Caco-2 (cell line): ENCODE measurements around the gene CERT1. TPM values are rescaled to one million over a fixed set of nuclear protein-coding genes. Genes with fewer than 3 reads are reported as not detected.

Experiments used
- BruUV-seq: library from RNA; stranded (reverse); fragments of 400-500 nt; replicated peaks from 2 replicates; lab custom pipeline; 2021; lab: Mats Ljungman, UMichigan
- CTCF ChIA-PET: fragments of 300-600 bp; sonication (Branson Sonifier 250); formaldehyde crosslinking; loops from one replicate; lab custom pipeline; 2022; ENCODE audit warnings: antibody characterized with exemption; lab: Charles Lee
- POLR2A ChIA-PET: fragments of 300-600 bp; sonication (Branson Sonifier 250); formaldehyde crosslinking; loops from one replicate; lab custom pipeline; 2022; ENCODE audit warnings: antibody characterized with exemption; lab: Charles Lee
- DNase-seq, 2 experiments: peaks; one replicate each; pipeline versions ENCODE4 v3.0.0 to v3.0.0-alpha.2; 2020 to 2022
- H3K27me3 ChIP-seq: replicated peaks from 2 replicates; pipeline ENCODE4 v1.6.0; 2011; ENCODE audit warnings: low read length; ENCODE audit not compliant: control insufficient read depth, insufficient read depth
- H3K36me3 ChIP-seq: 2 replicates; pipeline ENCODE4 v1.5.1; 2011; ENCODE audit warnings: low read length; ENCODE audit not compliant: control insufficient read depth, insufficient read depth
- H3K4me1 ChIP-seq: fragments of 250-450 bp; sonication (Bioruptor Pico); 2 replicates; pipeline ENCODE4 v1.5.1; 2020; ENCODE audit warnings: mild to moderate bottlenecking
- H3K4me3 ChIP-seq: 2 replicates; pipeline ENCODE4 v1.5.1; 2011; ENCODE audit warnings: low read depth, mild to moderate bottlenecking, control low read depth, low read length
- H3K9me3 ChIP-seq: fragments of 250-450 bp; sonication (Bioruptor Pico); 2 replicates; pipeline ENCODE4 v1.5.1; 2020; ENCODE audit warnings: mild to moderate bottlenecking, moderate library complexity
- H3K27ac Mint-ChIP-seq: one replicate; pipeline ENCODE4 v1.8.0; 2022; ENCODE audit warnings: mixed read lengths; ENCODE audit not compliant: unreplicated experiment
- H3K27me3 Mint-ChIP-seq: one replicate; pipeline ENCODE4 v1.8.0; 2022; ENCODE audit warnings: mixed read lengths; ENCODE audit not compliant: insufficient read depth, unreplicated experiment
- H3K36me3 Mint-ChIP-seq: one replicate; pipeline ENCODE4 v1.8.0; 2022; ENCODE audit warnings: mild to moderate bottlenecking, mixed read lengths; ENCODE audit not compliant: insufficient read depth, unreplicated experiment
- H3K4me1 Mint-ChIP-seq: one replicate; pipeline ENCODE4 v1.8.0; 2022; ENCODE audit warnings: low read depth, mixed read lengths; ENCODE audit not compliant: unreplicated experiment
- H3K4me3 Mint-ChIP-seq: one replicate; pipeline ENCODE4 v1.8.0; 2022; ENCODE audit warnings: mild to moderate bottlenecking, moderate library complexity, mixed read lengths; ENCODE audit not compliant: unreplicated experiment
- H3K9me3 Mint-ChIP-seq: one replicate; pipeline ENCODE4 v1.8.0; 2022; ENCODE audit warnings: mixed read lengths; ENCODE audit not compliant: unreplicated experiment
- intact Hi-C: fragments of 100-400 bp; cut with micrococcal nuclease; formaldehyde crosslinking; loops from one replicate; pipeline ENCODE4 v1.10.0; 2022; ENCODE audit not compliant: unreplicated experiment
- total RNA-seq: library from RNA; stranded (reverse); gene quantifications from 2 replicates; pipeline ENCODE4 v1.2.3, GENCODE V29; 2022
- TF ChIP-seq, protein P1 (sequence below), 2 experiments: fragments of 200-600 bp in 1 of 2; IDR thresholded peaks; 1 replicate in 1 of 2; 2 replicates in 1 of 2; pipeline versions ENCODE4 v1.5.1 to v1.8.0; 2011 to 2022; ENCODE audit warnings: antibody characterized with exemption in 1 of 2, control low read depth in 1 of 2, inconsistent platforms in 1 of 2, low read depth in 1 of 2, low read length in 1 of 2, mild to moderate bottlenecking in 1 of 2, moderate library complexity in 1 of 2; ENCODE audit not compliant: insufficient read depth in 1 of 2, severe bottlenecking in 1 of 2, unreplicated experiment in 1 of 2

Gene CERT1
- total RNA-seq, 1 experiment from 2014 or later = 44.3 TPM

DNA sequence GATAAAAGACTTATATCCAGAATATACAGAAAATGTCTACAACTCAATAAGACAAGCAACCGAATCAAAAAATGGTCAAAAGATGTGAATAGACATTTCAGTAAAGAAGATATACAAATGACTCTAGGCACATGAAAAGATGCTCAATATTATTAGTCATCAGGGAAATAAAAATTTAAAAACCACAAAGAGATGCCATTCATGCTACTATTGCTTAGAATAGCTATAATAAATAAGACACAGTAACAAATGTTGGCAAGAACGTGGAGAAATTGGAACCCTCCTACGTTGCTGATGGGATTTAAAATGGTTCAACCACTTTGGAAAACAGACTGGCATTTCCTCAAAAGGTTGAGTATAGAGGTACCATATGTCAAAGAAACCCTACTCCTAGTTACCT, 40.0 kb upstream of the CERT1 start:
- no TSS peak for BruUV-seq
- no peaks in the 10 kb centered on the region for H3K27me3 ChIP-seq
- Mint-ChIP-seq H3K36me3 (no peaks in the 10 kb centered on the region), H3K9me3 (no peaks in the 10 kb centered on the region), H3K4me3 (no peak overlapping the region), H3K27me3 (no peaks in the 10 kb centered on the region), H3K4me1 (no peaks in the 10 kb centered on the region), H3K27ac (no peak overlapping the region)
- TF ChIP-seq, protein P1, sequence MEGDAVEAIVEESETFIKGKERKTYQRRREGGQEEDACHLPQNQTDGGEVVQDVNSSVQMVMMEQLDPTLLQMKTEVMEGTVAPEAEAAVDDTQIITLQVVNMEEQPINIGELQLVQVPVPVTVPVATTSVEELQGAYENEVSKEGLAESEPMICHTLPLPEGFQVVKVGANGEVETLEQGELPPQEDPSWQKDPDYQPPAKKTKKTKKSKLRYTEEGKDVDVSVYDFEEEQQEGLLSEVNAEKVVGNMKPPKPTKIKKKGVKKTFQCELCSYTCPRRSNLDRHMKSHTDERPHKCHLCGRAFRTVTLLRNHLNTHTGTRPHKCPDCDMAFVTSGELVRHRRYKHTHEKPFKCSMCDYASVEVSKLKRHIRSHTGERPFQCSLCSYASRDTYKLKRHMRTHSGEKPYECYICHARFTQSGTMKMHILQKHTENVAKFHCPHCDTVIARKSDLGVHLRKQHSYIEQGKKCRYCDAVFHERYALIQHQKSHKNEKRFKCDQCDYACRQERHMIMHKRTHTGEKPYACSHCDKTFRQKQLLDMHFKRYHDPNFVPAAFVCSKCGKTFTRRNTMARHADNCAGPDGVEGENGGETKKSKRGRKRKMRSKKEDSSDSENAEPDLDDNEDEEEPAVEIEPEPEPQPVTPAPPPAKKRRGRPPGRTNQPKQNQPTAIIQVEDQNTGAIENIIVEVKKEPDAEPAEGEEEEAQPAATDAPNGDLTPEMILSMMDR (IDR thresholded peaks at IDR 0.05; ENCODE audit: insufficient read depth in 1 of 2, low read depth in 1 of 2, low read length in 1 of 2, severe bottlenecking in 1 of 2, unreplicated experiment in 1 of 2) = no peak
- no peak for DNase-seq
- H3K4me3 ChIP-seq = no peak overlapping the region
- H3K9me3 ChIP-seq = no peaks in the 10 kb centered on the region
- ChIA-PET POLR2A (no interaction called here), CTCF (no interaction called here)
- intact Hi-C loops = no loop called here
- no peaks in the 10 kb centered on the region for H3K4me1 ChIP-seq
- H3K36me3 ChIP-seq = no peaks in the 10 kb centered on the region

DNA sequence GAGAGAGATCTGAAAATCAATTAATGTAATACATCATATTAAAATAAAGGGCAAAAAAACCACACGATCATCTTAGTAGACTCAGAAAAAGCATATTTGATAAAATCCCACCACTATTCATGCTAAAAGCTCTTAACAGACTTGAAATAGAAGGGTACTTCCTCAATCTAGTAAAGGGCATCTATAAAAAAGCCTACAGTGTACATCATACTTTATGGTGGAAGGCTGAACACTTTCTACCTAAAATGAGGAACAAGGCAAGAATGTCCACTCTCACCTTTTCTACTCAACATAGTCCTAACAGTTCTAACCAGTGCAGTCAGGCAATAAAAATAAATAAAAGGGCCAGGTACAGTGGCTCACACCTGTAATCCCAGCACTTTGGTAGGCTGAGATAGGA, 39.2 kb upstream of the CERT1 start:
- Histone ChIP-seq H3K27me3 (no peaks in the 10 kb centered on the region), H3K36me3 (no peaks in the 10 kb centered on the region), H3K4me3 (no peak overlapping the region), H3K9me3 (no peaks in the 10 kb centered on the region), H3K4me1 (no peaks in the 10 kb centered on the region)
- no peak for DNase-seq
- Mint-ChIP-seq H3K27ac (no peak overlapping the region), H3K4me1 (no peaks in the 10 kb centered on the region), H3K9me3 (no peaks in the 10 kb centered on the region), H3K27me3 (no peaks in the 10 kb centered on the region), H3K36me3 (no peaks in the 10 kb centered on the region), H3K4me3 (no peak overlapping the region)
- POLR2A ChIA-PET = no interaction called here
- CTCF ChIA-PET = no interaction called here
- BruUV-seq = no TSS peak
- intact Hi-C loops = no loop called here
- TF ChIP-seq, protein P1 (IDR thresholded peaks at IDR 0.05; ENCODE audit: insufficient read depth in 1 of 2, low read depth in 1 of 2, low read length in 1 of 2, severe bottlenecking in 1 of 2, unreplicated experiment in 1 of 2) = no peak

DNA sequence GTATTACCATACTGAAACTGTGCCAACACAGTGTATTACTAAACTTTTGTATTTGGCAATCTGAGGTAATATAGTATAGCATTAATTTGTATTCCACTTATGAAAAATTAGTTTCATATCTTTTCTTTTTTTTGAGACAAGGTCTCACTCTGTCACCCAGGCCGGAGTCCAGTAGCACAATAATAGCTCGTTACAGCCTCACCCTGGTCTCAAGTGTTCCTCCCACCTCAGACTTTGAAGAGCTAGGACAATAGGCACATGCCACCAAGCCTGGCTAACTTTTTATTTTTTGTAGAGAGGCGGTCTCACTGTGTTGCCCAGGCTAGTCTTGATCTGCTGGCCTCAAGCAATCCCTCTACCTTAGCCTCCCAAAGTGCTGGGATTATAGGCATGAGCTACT, 36.4 kb upstream of the CERT1 start:
- no peak overlapping the region for H3K27ac Mint-ChIP-seq
- ChIA-PET CTCF (no interaction called here), POLR2A (no interaction called here)
- no peaks in the 10 kb centered on the region for H3K4me1 Mint-ChIP-seq
- no peaks in the 10 kb centered on the region for H3K27me3 Mint-ChIP-seq
- no peaks in the 10 kb centered on the region for H3K4me1 ChIP-seq
- BruUV-seq = no TSS peak
- H3K36me3 Mint-ChIP-seq = no peaks in the 10 kb centered on the region
- H3K9me3 ChIP-seq = no peaks in the 10 kb centered on the region
- H3K36me3 ChIP-seq = no peaks in the 10 kb centered on the region
- intact Hi-C loops = no loop called here
- DNase-seq = no peak
- H3K4me3 Mint-ChIP-seq = no peak overlapping the region
- H3K9me3 Mint-ChIP-seq = no peaks in the 10 kb centered on the region
- TF ChIP-seq, protein P1 (IDR thresholded peaks at IDR 0.05; ENCODE audit: insufficient read depth in 1 of 2, low read depth in 1 of 2, low read length in 1 of 2, severe bottlenecking in 1 of 2, unreplicated experiment in 1 of 2) = no peak
- H3K4me3 ChIP-seq = no peak overlapping the region
- H3K27me3 ChIP-seq = no peaks in the 10 kb centered on the region
